ENCODE results near the gene PLXDC2. TPM values are rescaled to one million over a fixed set of nuclear protein-coding genes. Genes with fewer than 3 reads are reported as not detected.

Gene PLXDC2
- polyA plus RNA-seq, 1 of the 3 experiments (the other 2 are of a cell fraction): 2.5 TPM

DNA sequence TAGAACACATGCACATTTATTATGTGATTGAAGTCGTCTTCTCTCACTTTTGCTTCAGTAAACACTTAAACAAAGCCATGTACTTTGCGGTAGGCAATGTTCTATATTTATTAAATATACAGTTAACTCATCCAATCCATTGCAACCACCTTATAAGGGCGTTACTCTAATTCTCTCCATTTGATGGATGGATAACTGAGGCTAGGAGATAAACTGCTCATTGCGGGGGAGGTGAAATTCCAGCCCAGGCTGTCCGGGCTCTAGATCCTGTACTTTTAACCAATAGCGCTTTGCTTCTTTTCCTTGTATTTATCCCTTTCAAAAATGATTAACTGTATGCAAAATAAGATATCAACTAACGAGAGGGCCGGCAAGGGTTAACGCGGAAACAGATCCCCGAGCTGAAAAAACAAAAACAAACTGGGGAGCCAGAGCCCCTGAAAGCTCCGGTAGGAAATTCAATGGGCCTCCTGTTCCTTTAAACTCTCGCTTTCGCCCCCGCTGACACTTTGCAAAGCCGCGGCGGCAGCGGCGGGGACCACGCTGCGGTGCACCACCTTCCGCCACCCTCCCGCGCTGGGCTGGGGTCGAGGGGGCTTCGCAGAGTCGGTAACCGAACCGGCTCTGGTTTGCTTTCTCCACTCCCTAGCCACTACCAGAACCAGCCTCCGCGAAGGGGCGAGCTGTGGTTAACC is 1.0 kb upstream of the PLXDC2 start:
- H3K4me1 ChIP-seq (ENCODE audit: control insufficient read depth in 1 of 2, insufficient read depth in 2 of 2, low read depth in 1 of 2, low read length in 1 of 2): peaks cover 0 to 13% of the 10 kb centered on the region in 2 experiments; a peak in 2 of 4 replicates
- H3K79me2 ChIP-seq (ENCODE audit: insufficient read depth): no peaks in the 10 kb centered on the region
- H3K36me3 ChIP-seq (replicated peaks in 1 of 2; ENCODE audit: control insufficient read depth in 1 of 2, insufficient read depth in 2 of 2, low read length in 1 of 2): no peaks in the 10 kb centered on the region
- H3K4me3 ChIP-seq (ENCODE audit: low read depth in 2 of 2, low read length in 1 of 2): peak overlapping the region; percentile 72 to 81
- no peak for DNase-seq
- H3K4me2 ChIP-seq: peak overlapping the region; percentile 96
- H4K20me1 ChIP-seq (ENCODE audit: insufficient read depth): no peaks in the 10 kb centered on the region
- peak overlapping the region in 1 of 2 experiments; percentile 72; a peak in 2 of 4 replicates for H3K27ac ChIP-seq (ENCODE audit: low read depth in 2 of 2, low read length in 1 of 2)
- POLR2A ChIA-PET: no interaction called here
- CTCF ChIA-PET: interaction anchor here (0.7 to 2.0 kb wide), 8 partner anchors 27 to 1126 kb away, joined by 3 to 7 read pairs (median 3); no protein-coding TSS in a partner anchor
- H2AFZ ChIP-seq (ENCODE audit: low read depth): peak overlapping the region; percentile 93
- no peaks in the 10 kb centered on the region for H3K9me2 ChIP-seq
- H3K9ac ChIP-seq: peak overlapping the region; percentile 37; the same call in 1 of the 2 replicates
- TF ChIP-seq CHD2 (IDR thresholded peaks at IDR 0.05; ENCODE audit: low read length, partially characterized antibody) (no peak), RAD21 (IDR thresholded peaks at IDR 0.05; ENCODE audit: low read length) (no peak), POLR2AphosphoS5 (IDR thresholded peaks at IDR 0.05; ENCODE audit: low read depth, low read length) (no peak), FOXJ3 (CRISPR knock-in tag; IDR thresholded peaks at IDR 0.05) (no peak), FOXM1 (IDR thresholded peaks at IDR 0.05; ENCODE audit: low read depth) (no peak), MXI1 (IDR thresholded peaks at IDR 0.05; ENCODE audit: low read depth, low read length) (peak; percentile 23; the same call in 1 of the 2 replicates), RXRA (IDR thresholded peaks at IDR 0.05; ENCODE audit: borderline replicate concordance, low read depth) (no peak)
- TF ChIP-seq, protein P1, sequence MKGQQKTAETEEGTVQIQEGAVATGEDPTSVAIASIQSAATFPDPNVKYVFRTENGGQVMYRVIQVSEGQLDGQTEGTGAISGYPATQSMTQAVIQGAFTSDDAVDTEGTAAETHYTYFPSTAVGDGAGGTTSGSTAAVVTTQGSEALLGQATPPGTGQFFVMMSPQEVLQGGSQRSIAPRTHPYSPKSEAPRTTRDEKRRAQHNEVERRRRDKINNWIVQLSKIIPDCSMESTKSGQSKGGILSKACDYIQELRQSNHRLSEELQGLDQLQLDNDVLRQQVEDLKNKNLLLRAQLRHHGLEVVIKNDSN (IDR thresholded peaks at IDR 0.05; ENCODE audit: borderline replicate concordance, low read depth): no peak
- TF ChIP-seq, protein P2, sequence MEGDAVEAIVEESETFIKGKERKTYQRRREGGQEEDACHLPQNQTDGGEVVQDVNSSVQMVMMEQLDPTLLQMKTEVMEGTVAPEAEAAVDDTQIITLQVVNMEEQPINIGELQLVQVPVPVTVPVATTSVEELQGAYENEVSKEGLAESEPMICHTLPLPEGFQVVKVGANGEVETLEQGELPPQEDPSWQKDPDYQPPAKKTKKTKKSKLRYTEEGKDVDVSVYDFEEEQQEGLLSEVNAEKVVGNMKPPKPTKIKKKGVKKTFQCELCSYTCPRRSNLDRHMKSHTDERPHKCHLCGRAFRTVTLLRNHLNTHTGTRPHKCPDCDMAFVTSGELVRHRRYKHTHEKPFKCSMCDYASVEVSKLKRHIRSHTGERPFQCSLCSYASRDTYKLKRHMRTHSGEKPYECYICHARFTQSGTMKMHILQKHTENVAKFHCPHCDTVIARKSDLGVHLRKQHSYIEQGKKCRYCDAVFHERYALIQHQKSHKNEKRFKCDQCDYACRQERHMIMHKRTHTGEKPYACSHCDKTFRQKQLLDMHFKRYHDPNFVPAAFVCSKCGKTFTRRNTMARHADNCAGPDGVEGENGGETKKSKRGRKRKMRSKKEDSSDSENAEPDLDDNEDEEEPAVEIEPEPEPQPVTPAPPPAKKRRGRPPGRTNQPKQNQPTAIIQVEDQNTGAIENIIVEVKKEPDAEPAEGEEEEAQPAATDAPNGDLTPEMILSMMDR (IDR thresholded peaks at IDR 0.05): no peak
- no peaks in the 10 kb centered on the region for H3K9me3 ChIP-seq
- H3F3A ChIP-seq (replicated peaks; ENCODE audit: insufficient read depth): peaks cover 16% of the 10 kb centered on the region
- 8% methylated on average over 32 of the region's 33 CpGs for WGBS (ENCODE audit: low lambda C conversion rate)
- H3K27me3 ChIP-seq (ENCODE audit: insufficient read depth): peaks cover 24% of the 10 kb centered on the region

DNA sequence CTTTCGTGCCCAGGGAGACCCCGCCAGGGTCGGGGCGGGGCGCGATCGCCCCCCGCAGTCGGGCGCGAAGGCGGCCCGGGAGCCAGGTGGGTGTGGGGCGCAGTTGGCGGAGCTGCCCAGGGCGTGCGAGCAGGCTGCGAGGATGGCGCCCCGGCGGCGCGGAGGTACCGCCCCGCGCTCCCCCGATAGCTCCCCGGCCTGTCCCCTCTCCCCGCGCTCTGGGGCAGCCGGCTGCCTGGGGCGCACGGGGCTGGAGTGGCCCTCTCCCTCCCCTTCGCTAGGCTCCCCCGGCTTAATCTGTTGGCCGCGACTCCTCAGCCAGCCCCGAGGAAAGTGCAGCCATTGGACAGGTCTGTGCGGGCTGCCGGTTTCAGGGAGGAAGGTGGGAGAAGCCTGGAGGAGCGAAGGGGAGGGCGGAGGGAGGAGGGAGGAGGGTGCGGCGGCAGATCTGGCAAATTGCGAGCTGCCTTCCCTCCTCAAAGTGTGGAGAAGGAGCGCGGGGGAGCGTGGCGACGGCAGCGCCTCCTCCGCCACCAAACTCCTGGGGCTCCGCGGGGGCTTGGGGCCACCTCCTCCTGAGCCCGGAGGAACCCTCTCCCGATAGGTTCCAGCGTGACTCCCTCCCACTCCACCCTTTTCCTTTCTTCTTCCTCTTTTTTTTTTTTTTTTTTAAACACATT is 361 bp upstream of the PLXDC2 start:
- peak; percentile 75 for DNase-seq
- POLR2A ChIA-PET: no interaction called here

More for the DNA sequence above, 361 bp upstream of the PLXDC2 start:
- Histone ChIP-seq H3F3A (replicated peaks; ENCODE audit: insufficient read depth) (peaks cover 16% of the 10 kb centered on the region), H3K27ac (ENCODE audit: low read depth in 2 of 2, low read length in 1 of 2) (peak overlapping the region in 1 of 2 experiments; percentile 72; a peak in 2 of 4 replicates), H4K20me1 (ENCODE audit: insufficient read depth) (no peaks in the 10 kb centered on the region), H3K4me1 (ENCODE audit: control insufficient read depth in 1 of 2, insufficient read depth in 2 of 2, low read depth in 1 of 2, low read length in 1 of 2) (peaks cover 0 to 13% of the 10 kb centered on the region in 2 experiments; a peak in 2 of 4 replicates), H3K27me3 (ENCODE audit: insufficient read depth) (peaks cover 24% of the 10 kb centered on the region), H3K36me3 (replicated peaks in 1 of 2; ENCODE audit: control insufficient read depth in 1 of 2, insufficient read depth in 2 of 2, low read length in 1 of 2) (no peaks in the 10 kb centered on the region), H3K4me2 (peak overlapping the region; percentile 96), H3K9ac (peak overlapping the region; percentile 37; the same call in 1 of the 2 replicates), H3K9me2 (no peaks in the 10 kb centered on the region), H3K9me3 (no peaks in the 10 kb centered on the region), H3K79me2 (ENCODE audit: insufficient read depth) (no peaks in the 10 kb centered on the region), H2AFZ (ENCODE audit: low read depth) (peak overlapping the region; percentile 93), H3K4me3 (ENCODE audit: low read depth in 2 of 2, low read length in 1 of 2) (peak overlapping the region; percentile 72 to 81)
- TF ChIP-seq RFX5 (IDR thresholded peaks at IDR 0.05; ENCODE audit: low read length) (no peak), GABPA (IDR thresholded peaks at IDR 0.05; ENCODE audit: low read depth) (no peak), JUND (IDR thresholded peaks at IDR 0.05) (no peak), TAF1 (IDR thresholded peaks at IDR 0.05; ENCODE audit: borderline replicate concordance, low read depth, low read length) (no peak), CHD2 (IDR thresholded peaks at IDR 0.05; ENCODE audit: low read length, partially characterized antibody) (no peak), NFIC (IDR thresholded peaks at IDR 0.05; ENCODE audit: borderline replicate concordance) (no peak), MXI1 (IDR thresholded peaks at IDR 0.05; ENCODE audit: low read depth, low read length) (no peak), RXRA (IDR thresholded peaks at IDR 0.05; ENCODE audit: borderline replicate concordance, low read depth) (no peak)
- TF ChIP-seq, protein P3, sequence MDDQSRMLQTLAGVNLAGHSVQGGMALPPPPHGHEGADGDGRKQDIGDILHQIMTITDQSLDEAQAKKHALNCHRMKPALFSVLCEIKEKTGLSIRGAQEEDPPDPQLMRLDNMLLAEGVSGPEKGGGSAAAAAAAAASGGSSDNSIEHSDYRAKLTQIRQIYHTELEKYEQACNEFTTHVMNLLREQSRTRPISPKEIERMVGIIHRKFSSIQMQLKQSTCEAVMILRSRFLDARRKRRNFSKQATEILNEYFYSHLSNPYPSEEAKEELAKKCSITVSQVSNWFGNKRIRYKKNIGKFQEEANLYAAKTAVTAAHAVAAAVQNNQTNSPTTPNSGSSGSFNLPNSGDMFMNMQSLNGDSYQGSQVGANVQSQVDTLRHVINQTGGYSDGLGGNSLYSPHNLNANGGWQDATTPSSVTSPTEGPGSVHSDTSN (IDR thresholded peaks at IDR 0.05): no peak
- TF ChIP-seq, protein P4, sequence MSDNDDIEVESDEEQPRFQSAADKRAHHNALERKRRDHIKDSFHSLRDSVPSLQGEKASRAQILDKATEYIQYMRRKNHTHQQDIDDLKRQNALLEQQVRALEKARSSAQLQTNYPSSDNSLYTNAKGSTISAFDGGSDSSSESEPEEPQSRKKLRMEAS (IDR thresholded peaks at IDR 0.05; ENCODE audit: low read depth): no peak
- CTCF ChIA-PET: interaction anchor here (0.7 to 1.9 kb wide), 6 partner anchors 185 to 1127 kb away, joined by 3 to 7 read pairs (median 3); no protein-coding TSS in a partner anchor
- 1% methylated on average over 23 of the region's 57 CpGs for WGBS (ENCODE audit: low lambda C conversion rate)

All from SK-N-SH (cell line).